Measurements from ENCODE around the gene RASGRF2. TPM values are rescaled to one million over a fixed set of nuclear protein-coding genes. Genes with fewer than 3 reads are reported as not detected.

RASGRF2 gene
- total RNA-seq, 2 experiments from 2014 or later = 4.8 to 12.3 TPM

- H3K27ac Mint-ChIP-seq = no peak overlapping the region
- no peak overlapping the region for H3K4me3 Mint-ChIP-seq
- no peak for ATAC-seq
- H3K9me3 Mint-ChIP-seq (ENCODE audit: low read depth) = no peaks in the 10 kb centered on the region
- H3K36me3 Mint-ChIP-seq = no peaks in the 10 kb centered on the region
- CTCF ChIA-PET = interaction anchor here (1.2 kb wide), 1 partner anchor 15 kb away, joined by 3 read pairs; no protein-coding TSS in a partner anchor
- no peaks in the 10 kb centered on the region for H3K27me3 Mint-ChIP-seq
- no peak for DNase-seq
- peaks cover 8% of the 10 kb centered on the region for H3K4me1 Mint-ChIP-seq
Measured at GRCh38 chr5:81238460-81238859, 278.3 kb downstream of the RASGRF2 start.

GRCh38 chr5:81239613-81240012 is 279.4 kb downstream of the RASGRF2 start:
- no peak overlapping the region for H3K4me3 Mint-ChIP-seq
- peaks cover 8% of the 10 kb centered on the region for H3K4me1 Mint-ChIP-seq
- no peak for ATAC-seq
- no peak overlapping the region for H3K27ac Mint-ChIP-seq
- H3K9me3 Mint-ChIP-seq (ENCODE audit: low read depth) = no peaks in the 10 kb centered on the region
- no peak for DNase-seq
- H3K36me3 Mint-ChIP-seq = no peaks in the 10 kb centered on the region
- H3K27me3 Mint-ChIP-seq = no peaks in the 10 kb centered on the region
- CTCF ChIA-PET = no interaction called here

- no peak for DNase-seq
- Mint-ChIP-seq H3K4me3 (no peak overlapping the region), H3K27me3 (no peaks in the 10 kb centered on the region), H3K4me1 (no peaks in the 10 kb centered on the region), H3K36me3 (no peaks in the 10 kb centered on the region), H3K9me3 (ENCODE audit: low read depth) (no peaks in the 10 kb centered on the region), H3K27ac (no peak overlapping the region)
- ATAC-seq = no peak
- CTCF ChIA-PET = interaction anchor here (0.6 kb wide), 1 partner anchor 714 kb away, joined by 3 read pairs; no protein-coding TSS in a partner anchor
Measured at GRCh38 chr5:81241001-81241400, 280.8 kb downstream of the RASGRF2 start.

- ATAC-seq = no peak
- no peak for DNase-seq
- Mint-ChIP-seq H3K9me3 (ENCODE audit: low read depth) (no peaks in the 10 kb centered on the region), H3K27ac (no peak overlapping the region), H3K4me3 (no peak overlapping the region), H3K4me1 (no peaks in the 10 kb centered on the region), H3K36me3 (no peaks in the 10 kb centered on the region), H3K27me3 (no peaks in the 10 kb centered on the region)
- CTCF ChIA-PET = interaction anchor here (0.7 kb wide), 1 partner anchor 23 kb away, joined by 3 read pairs; no protein-coding TSS in a partner anchor
Measured at GRCh38 chr5:81241961-81242648, 281.9 kb downstream of the RASGRF2 start.

- Mint-ChIP-seq H3K27ac (no peak overlapping the region), H3K36me3 (no peaks in the 10 kb centered on the region), H3K9me3 (ENCODE audit: low read depth) (no peaks in the 10 kb centered on the region), H3K4me3 (no peak overlapping the region), H3K4me1 (no peaks in the 10 kb centered on the region), H3K27me3 (no peaks in the 10 kb centered on the region)
- ATAC-seq (no peak), DNase-seq (no peak)
- CTCF ChIA-PET = interaction anchor here (0.7 kb wide), 1 partner anchor 24 kb away, joined by 3 read pairs; no protein-coding TSS in a partner anchor
Measured at GRCh38 chr5:81242906-81243436, 282.8 kb downstream of the RASGRF2 start.

- no peak overlapping the region for H3K4me3 Mint-ChIP-seq
- no peak overlapping the region for H3K27ac Mint-ChIP-seq
- no peaks in the 10 kb centered on the region for H3K36me3 Mint-ChIP-seq
- DNase-seq (no peak), ATAC-seq (no peak)
- H3K27me3 Mint-ChIP-seq = no peaks in the 10 kb centered on the region
- no peaks in the 10 kb centered on the region for H3K4me1 Mint-ChIP-seq
- no peaks in the 10 kb centered on the region for H3K9me3 Mint-ChIP-seq (ENCODE audit: low read depth)
- CTCF ChIA-PET = no interaction called here
Measured at GRCh38 chr5:81244451-81244850, 284.3 kb downstream of the RASGRF2 start.

GRCh38 chr5:81245871-81246235 is 285.7 kb downstream of the RASGRF2 start:
- ATAC-seq = no peak
- CTCF ChIA-PET = interaction anchor here (1.0 kb wide), 1 partner anchor 18 kb away, joined by 3 read pairs; no protein-coding TSS in a partner anchor
- H3K9me3 Mint-ChIP-seq (ENCODE audit: low read depth) = peaks cover 3% of the 10 kb centered on the region
- H3K4me1 Mint-ChIP-seq = no peaks in the 10 kb centered on the region
- H3K36me3 Mint-ChIP-seq = peaks cover 6% of the 10 kb centered on the region
- DNase-seq = no peak
- no peaks in the 10 kb centered on the region for H3K27me3 Mint-ChIP-seq
- H3K4me3 Mint-ChIP-seq = no peak overlapping the region
- H3K27ac Mint-ChIP-seq = no peak overlapping the region

GRCh38 chr5:81246697-81247096 is 286.5 kb downstream of the RASGRF2 start:
- Mint-ChIP-seq H3K36me3 (peaks cover 6% of the 10 kb centered on the region), H3K9me3 (ENCODE audit: low read depth) (peaks cover 3% of the 10 kb centered on the region), H3K4me3 (no peak overlapping the region), H3K4me1 (no peaks in the 10 kb centered on the region), H3K27me3 (no peaks in the 10 kb centered on the region), H3K27ac (no peak overlapping the region)
- DNase-seq (no peak), ATAC-seq (no peak)
- CTCF ChIA-PET = interaction anchor here (1.0 kb wide), 1 partner anchor 52 kb away, joined by 3 read pairs; no protein-coding TSS in a partner anchor

GRCh38 chr5:81247441-81247972 is 287.3 kb downstream of the RASGRF2 start:
- no peak for DNase-seq
- Mint-ChIP-seq H3K9me3 (ENCODE audit: low read depth) (peaks cover 3% of the 10 kb centered on the region), H3K27ac (no peak overlapping the region), H3K27me3 (no peaks in the 10 kb centered on the region), H3K36me3 (peaks cover 6% of the 10 kb centered on the region), H3K4me1 (no peaks in the 10 kb centered on the region), H3K4me3 (no peak overlapping the region)
- CTCF ChIA-PET = interaction anchor here (1.0 to 1.2 kb wide), 2 partner anchors 52 kb away, joined by 3 read pairs; no protein-coding TSS in a partner anchor
- no peak for ATAC-seq

GRCh38 chr5:81249240-81249639 is 289.1 kb downstream of the RASGRF2 start:
- no peaks in the 10 kb centered on the region for H3K27me3 Mint-ChIP-seq
- CTCF ChIA-PET = no interaction called here
- peaks cover 3% of the 10 kb centered on the region for H3K9me3 Mint-ChIP-seq (ENCODE audit: low read depth)
- H3K27ac Mint-ChIP-seq = no peak overlapping the region
- DNase-seq = no peak
- ATAC-seq = no peak
- no peak overlapping the region for H3K4me3 Mint-ChIP-seq
- H3K36me3 Mint-ChIP-seq = peaks cover 6% of the 10 kb centered on the region
- no peaks in the 10 kb centered on the region for H3K4me1 Mint-ChIP-seq

- DNase-seq (no peak), ATAC-seq (no peak)
- CTCF ChIA-PET = interaction anchor here (1.0 kb wide), 1 partner anchor 55 kb away, joined by 4 read pairs; no protein-coding TSS in a partner anchor
- peaks cover 3% of the 10 kb centered on the region for H3K9me3 Mint-ChIP-seq (ENCODE audit: low read depth)
- no peaks in the 10 kb centered on the region for H3K27me3 Mint-ChIP-seq
- H3K36me3 Mint-ChIP-seq = peaks cover 6% of the 10 kb centered on the region
- no peak overlapping the region for H3K27ac Mint-ChIP-seq
- H3K4me3 Mint-ChIP-seq = no peak overlapping the region
- no peaks in the 10 kb centered on the region for H3K4me1 Mint-ChIP-seq
Measured at GRCh38 chr5:81250004-81250403, 289.8 kb downstream of the RASGRF2 start.

GRCh38 chr5:81251922-81252321 is 291.8 kb downstream of the RASGRF2 start:
- ATAC-seq = no peak
- Mint-ChIP-seq H3K4me1 (peaks cover 4% of the 10 kb centered on the region), H3K9me3 (ENCODE audit: low read depth) (peaks cover 3% of the 10 kb centered on the region), H3K36me3 (peaks cover 7% of the 10 kb centered on the region), H3K27me3 (no peaks in the 10 kb centered on the region), H3K27ac (no peak overlapping the region), H3K4me3 (no peak overlapping the region)
- DNase-seq = no peak
- CTCF ChIA-PET = no interaction called here

GRCh38 chr5:81252904-81253303 is 292.7 kb downstream of the RASGRF2 start:
- H3K27ac Mint-ChIP-seq = no peak overlapping the region
- H3K36me3 Mint-ChIP-seq = peaks cover 11% of the 10 kb centered on the region
- no peak for DNase-seq
- no peaks in the 10 kb centered on the region for H3K27me3 Mint-ChIP-seq
- H3K9me3 Mint-ChIP-seq (ENCODE audit: low read depth) = peaks cover 3% of the 10 kb centered on the region
- H3K4me1 Mint-ChIP-seq = peaks cover 4% of the 10 kb centered on the region
- CTCF ChIA-PET = interaction anchor here (0.9 kb wide), 1 partner anchor 14 kb away, joined by 3 read pairs; no protein-coding TSS in a partner anchor
- H3K4me3 Mint-ChIP-seq = no peak overlapping the region
- no peak for ATAC-seq

GRCh38 chr5:81253875-81254274 is 293.7 kb downstream of the RASGRF2 start:
- H3K9me3 Mint-ChIP-seq (ENCODE audit: low read depth) = peaks cover 3% of the 10 kb centered on the region
- CTCF ChIA-PET = interaction anchor here (0.9 kb wide), 1 partner anchor 15 kb away, joined by 3 read pairs; no protein-coding TSS in a partner anchor
- peaks cover 4% of the 10 kb centered on the region for H3K4me1 Mint-ChIP-seq
- H3K4me3 Mint-ChIP-seq = no peak overlapping the region
- H3K27ac Mint-ChIP-seq = no peak overlapping the region
- DNase-seq (no peak), ATAC-seq (no peak)
- H3K27me3 Mint-ChIP-seq = no peaks in the 10 kb centered on the region
- peaks cover 11% of the 10 kb centered on the region for H3K36me3 Mint-ChIP-seq
